GM18508 (cell line): ENCODE measurements around the gene CPVL.

Source experiments
- ATAC-seq: cut with Tn5 transposase; IDR thresholded peaks from one replicate; pipeline ENCODE4 v1.9.1; 2021; ENCODE audit warnings: moderate number of reproducible peaks; ENCODE audit not compliant: insufficient read depth, unreplicated experiment

CPVL gene

GRCh38 chr7:29065181-29065857 is 81.0 kb downstream of the CPVL start:
- ATAC-seq = no peak

- ATAC-seq = no peak
Measured at GRCh38 chr7:29063872-29064271, 82.5 kb downstream of the CPVL start.

DNA sequence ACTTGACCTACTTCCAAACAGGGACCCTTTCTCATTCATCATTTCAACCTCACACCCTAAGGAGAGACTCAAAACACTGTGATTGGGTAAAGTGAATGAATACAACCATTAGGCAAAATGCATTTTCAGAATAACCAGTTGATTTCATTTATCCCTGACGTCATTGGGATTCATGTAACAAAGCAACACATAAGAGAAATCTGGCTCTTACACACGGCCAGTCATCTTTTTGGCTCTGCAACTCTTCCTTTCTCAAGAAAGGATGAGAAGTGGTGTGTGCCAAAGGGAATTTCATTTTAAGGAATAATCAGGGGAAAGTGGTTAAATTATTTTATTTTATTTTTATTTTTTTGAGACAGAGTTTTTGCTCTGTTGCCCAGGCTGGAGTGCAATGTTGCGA is 83.1 kb downstream of the CPVL start:
- ATAC-seq = no peak

- no peak for ATAC-seq
Measured at GRCh38 chr7:29053105-29053872, 93.0 kb downstream of the CPVL start.

DNA sequence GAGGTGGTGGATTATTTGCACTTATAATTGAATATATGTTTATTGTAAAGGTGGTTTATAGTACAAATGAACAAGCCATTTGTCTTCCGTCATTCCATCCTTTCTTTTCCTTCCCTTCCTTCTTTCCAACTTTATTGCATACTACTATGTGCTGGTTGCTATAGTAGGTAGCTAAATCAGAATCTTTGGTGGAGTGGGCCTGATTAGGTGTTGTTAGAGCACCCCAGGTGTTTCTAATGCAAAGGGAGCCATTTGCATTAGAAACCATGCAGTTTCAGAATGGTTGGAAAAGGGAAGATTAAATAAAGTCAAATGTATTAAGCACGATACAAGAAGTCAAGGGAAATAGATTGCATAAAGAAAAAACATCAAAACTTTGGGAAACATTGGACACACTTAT is 99.4 kb downstream of the CPVL start:
- no peak for ATAC-seq

- no peak for ATAC-seq
Measured at GRCh38 chr7:29045258-29046086, 100.9 kb downstream of the CPVL start.

DNA sequence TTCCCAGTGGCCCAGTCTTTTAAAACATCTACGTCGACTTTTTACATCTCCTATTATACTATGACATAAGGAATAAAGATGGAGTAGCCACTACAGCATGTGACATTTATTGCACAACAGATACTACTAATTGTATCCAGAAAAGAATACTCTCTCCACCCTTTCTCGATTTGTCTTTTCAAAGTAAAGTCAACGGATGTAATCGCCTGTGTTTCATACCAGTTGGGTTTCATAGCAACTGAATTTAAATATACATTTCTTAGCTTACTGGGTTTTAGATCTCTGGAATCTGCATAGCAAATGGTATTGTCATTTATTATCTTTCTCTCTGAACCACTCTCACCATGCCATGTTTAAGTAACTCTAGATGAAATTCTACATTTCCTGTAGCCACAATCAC is 101.8 kb downstream of the CPVL start:
- no peak for ATAC-seq

DNA sequence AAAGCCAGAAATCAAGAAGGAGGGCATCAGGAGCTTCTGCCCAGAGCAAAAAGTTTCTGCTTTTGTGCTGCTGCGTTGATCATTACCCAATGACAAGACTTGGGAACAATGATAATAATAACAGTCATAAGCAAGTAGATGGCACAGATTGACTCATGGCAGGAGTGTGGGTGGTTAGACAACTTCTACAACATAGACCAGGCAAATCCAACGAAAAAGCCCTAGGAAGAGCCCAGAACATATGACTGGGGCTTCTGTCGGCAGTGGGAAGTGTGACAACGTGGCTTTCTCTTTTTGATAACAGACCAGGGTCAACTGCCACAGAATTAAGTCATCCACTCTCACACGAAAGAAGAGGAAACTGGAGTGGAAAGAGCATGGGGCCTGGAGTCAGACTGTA is 102.8 kb downstream of the CPVL start:
- ATAC-seq = no peak

- ATAC-seq = no peak
Measured at GRCh38 chr7:29042824-29043231, 103.5 kb downstream of the CPVL start.

GRCh38 chr7:29041991-29042390 is 104.3 kb downstream of the CPVL start:
- no peak for ATAC-seq

- no peak for ATAC-seq
Measured at GRCh38 chr7:29040579-29040925, 105.8 kb downstream of the CPVL start.

DNA sequence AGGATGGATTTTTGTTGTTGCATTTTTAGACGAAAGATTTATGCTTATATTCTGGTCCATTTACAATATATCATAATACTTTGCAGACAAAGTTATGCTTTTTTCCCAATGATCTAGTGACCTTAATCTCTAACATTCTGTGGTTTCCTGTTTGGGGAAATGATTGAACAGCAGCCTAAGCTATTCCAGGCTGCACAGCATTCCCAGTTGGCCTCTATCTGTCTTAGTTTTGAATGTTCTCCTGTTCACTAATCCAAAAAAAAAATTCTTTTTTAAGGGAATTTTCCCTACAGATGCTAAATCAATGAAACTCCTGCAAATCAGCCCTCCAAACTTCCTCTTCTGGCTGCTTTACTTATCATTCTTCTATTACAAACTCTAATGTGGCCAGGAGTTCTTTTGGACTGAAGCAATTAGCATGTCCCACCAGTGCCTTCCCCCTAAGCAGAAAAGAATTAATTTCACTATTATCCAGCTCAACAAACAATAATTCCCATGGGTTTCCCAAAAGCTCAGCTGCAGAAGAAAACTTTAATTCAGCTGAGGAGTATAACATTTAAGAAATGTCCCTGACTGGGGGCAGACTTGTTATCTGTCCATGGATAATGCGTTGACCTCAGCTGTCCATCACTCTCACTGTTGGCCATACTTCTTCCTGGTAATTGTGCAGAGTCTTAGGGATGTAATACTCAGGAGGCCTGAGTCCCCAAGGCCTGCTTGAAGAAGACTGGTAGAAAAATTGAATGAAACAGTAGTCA is 106.3 kb downstream of the CPVL start:
- no peak for ATAC-seq

GRCh38 chr7:29038463-29038862 is 107.9 kb downstream of the CPVL start:
- ATAC-seq = no peak

GRCh38 chr7:29035044-29035740 is 111.1 kb downstream of the CPVL start:
- ATAC-seq = no peak

DNA sequence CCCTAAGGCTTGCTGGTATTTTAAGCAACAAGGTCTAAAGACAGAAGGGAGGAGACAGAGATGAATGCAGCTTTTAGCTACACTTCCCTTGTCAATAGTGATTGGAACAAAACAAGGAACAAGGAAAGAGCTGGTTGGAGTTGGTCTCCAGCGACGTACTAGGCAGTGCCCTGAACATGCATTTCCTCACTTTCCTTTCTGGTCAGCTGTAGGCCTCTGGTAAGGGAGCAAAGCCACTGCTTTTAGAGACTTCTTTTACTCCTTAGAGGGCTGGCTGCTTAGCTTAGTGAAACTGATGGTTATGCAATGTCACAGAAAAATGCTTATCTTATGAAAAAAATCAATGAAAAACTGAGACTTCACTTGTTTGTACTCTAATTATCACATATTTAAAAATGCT is 112.8 kb downstream of the CPVL start:
- ATAC-seq = no peak

GRCh38 chr7:29032146-29032545 is 114.2 kb downstream of the CPVL start:
- no peak for ATAC-seq

- ATAC-seq = no peak
Measured at GRCh38 chr7:29030781-29031275, 115.5 kb downstream of the CPVL start.

GRCh38 chr7:29022291-29022988 is 123.9 kb downstream of the CPVL start:
- no peak for ATAC-seq

DNA sequence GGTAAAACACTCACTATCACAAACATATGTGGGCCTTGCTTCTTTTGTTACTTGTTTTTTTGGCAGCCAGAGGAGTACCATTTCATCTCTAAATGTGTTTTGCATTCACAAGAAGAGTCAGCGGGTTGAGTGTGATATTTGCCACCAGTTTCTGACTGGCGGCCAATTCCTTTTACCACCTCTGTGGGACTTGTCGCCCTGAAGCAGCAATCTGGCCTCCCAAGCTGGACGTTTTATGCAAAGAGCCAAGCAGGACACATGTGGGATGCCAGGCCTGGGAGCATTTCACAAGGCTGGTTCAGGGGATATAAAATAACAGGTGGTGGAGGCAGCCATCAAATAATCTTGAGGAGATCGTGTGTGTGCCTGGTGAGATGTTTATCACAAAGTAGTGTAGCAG is 126.4 kb downstream of the CPVL start:
- ATAC-seq = no peak
